ENCODE data around the gene JUP.

JUP gene

GRCh38 chr17:41717408-41718286 lies 68.9 kb downstream of the JUP start:
- no peak for DNase-seq

DNA sequence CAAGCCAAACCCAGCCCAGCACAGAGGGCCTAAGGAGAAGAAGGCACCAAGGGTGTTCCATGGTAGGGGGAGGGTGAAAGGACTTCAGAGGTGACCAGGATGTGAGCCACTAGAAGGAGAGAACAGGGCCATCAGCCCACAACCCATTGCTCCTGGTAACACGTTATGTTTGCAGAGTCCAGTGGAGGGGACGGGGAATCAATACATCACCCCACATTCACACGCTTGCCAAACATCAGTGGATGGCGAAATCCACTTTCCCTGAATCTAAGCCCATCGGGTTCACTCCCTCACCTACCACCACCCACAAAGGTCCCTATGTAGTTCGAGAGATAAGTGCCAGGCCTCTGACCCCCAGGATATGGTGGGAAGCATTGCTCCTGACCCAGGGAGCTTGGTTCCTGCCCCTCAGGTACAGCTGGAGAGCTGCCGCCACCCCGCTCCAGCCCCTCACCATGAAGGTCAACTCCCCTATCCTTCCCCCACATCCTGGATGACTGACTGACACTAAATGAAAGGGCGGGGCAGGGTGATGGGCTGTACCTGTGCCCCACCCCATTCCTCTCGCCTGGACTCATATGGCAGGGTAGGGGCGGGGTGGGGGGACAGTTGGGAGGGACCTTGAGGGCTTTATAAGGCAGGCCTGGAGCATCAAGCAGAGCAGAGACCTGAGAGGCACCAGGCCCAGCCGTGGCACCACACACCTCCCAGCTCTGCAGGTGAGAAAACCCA lies 74.7 kb downstream of the JUP start, which contains the start of gene GAST:
GAST (plus strand) TSS at position 663 of the 732 bp plus-strand sequence. CDS start 3,106 bp downstream, outside the sequence.
- no peak for DNase-seq

- no peak for DNase-seq
Measured at GRCh38 chr17:41710472-41711090, 75.9 kb downstream of the JUP start.

- DNase-seq: no peak
Measured at GRCh38 chr17:41707803-41708669, 78.5 kb downstream of the JUP start.

DNA sequence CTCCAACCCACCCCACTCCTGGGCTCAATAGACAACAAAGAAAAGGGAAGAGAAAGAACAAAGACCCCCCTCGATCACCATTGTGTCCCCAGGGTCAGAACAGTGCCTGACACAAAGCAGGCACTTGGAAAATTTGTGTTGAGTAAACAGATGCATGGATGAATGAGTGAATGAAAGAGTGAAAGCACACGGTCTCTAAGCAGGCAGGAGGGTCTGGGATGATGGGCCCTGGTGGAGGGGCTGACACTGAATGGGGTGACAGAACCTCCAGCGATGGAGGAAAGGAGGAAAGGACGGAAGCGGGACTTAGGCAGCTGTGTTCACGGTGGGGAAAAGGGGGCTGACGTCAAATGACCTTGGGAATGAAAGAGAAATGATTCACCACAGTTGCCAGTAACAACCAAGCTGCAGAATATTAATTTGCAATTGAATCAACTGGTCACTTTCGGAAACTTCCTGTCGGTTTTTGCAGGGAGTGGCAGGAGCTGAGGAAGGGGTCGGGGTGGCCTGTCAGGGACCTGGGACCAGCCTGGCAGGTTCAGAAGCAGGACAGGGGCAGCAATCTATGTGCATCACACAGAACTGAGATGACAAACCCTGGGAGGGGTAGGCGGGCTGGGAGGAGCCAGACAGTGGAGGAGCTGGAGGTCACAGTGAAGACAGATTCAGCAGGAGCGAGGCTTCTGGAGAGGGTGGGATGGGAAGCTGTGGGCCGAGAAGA lies 81.1 kb downstream of the JUP start:
- DNase-seq: no peak

Measured in NCI-H82 (cell line).